Left ventricle myocardium inferior (tissue), 1 donor: ENCODE data around the gene ANKZF1. TPM values are rescaled to one million over a fixed set of nuclear protein-coding genes. Genes with fewer than 3 reads are reported as not detected.

ENCODE experiments used
- DNase-seq: peaks from one replicate; pipeline ENCODE4 v3.0.0-alpha.2; 2020
- H3K27ac ChIP-seq: fragments of 200-600 bp; replicated peaks from 2 replicates; pipeline ENCODE4 v1.8.0; 2021
- H3K27me3 ChIP-seq: fragments of 200-600 bp; 2 replicates; pipeline ENCODE4 v1.8.0; 2021; ENCODE audit warnings: low read depth
- H3K36me3 ChIP-seq: fragments of 200-600 bp; 2 replicates; pipeline ENCODE4 v1.8.0; 2021
- H3K4me1 ChIP-seq: fragments of 200-600 bp; 2 replicates; pipeline ENCODE4 v1.8.0; 2021
- H3K4me3 ChIP-seq: fragments of 200-600 bp; 2 replicates; pipeline ENCODE4 v1.8.0; 2021; ENCODE audit warnings: mild to moderate bottlenecking, moderate library complexity
- H3K9me3 ChIP-seq: fragments of 200-600 bp; replicated peaks from 2 replicates; pipeline ENCODE4 v1.8.0; 2021
- intact Hi-C: fragments of 100-400 bp; cut with micrococcal nuclease; formaldehyde crosslinking; loops from one replicate; pipeline ENCODE4 v1.11.0; 2022
- total RNA-seq: library from RNA; stranded (reverse); fragmentation: NEBNext Ultra II Directional; extraction: Animal tissue kit (Norgen Biotek cat#: 25700); gene quantifications from one replicate; pipeline ENCODE4 v1.2.1, GENCODE V29; 2021
- TF ChIP-seq, protein P1 (sequence below): fragments of 200-600 bp; IDR thresholded peaks from 2 replicates; pipeline ENCODE4 v1.8.0; 2021; ENCODE audit warnings: antibody characterized with exemption, mild to moderate bottlenecking, borderline replicate concordance
- donor health status: DM: no; HTN: yes; CAD: no; lungs with severe emphysema.

Gene ANKZF1
- total RNA-seq, 1 donor from 2014 or later = 29.8 TPM

DNA sequence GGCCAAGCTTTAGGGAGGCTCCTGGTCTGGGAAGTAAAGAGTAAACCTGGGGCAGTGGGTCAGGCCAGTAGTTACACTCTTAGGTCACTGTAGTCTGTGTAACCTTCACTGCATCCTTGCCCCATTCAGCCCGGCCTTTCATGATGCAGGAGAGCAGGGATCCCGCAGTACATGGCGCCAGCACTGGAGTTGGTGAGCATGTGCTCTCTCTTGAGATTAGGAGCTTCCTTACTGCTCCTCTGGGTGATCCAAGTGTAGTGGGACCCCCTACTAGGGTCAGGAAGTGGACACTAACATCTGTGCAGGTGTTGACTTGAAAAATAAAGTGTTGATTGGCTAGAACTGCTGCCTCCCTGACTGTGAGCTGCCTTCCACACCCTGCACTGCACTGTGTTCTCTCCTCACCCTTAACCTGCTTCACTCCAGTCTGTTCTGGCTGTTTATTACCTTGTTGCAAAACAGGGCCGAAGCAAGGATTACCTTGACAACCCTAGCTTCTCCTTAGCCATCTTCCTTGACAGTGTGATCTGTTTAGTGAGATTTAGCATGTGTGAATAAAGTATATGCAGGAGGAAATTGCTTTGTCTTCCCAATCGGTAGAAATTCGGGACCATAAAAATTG, 46.3 kb upstream of the ANKZF1 start:
- no peak overlapping the region for H3K27ac ChIP-seq
- intact Hi-C loops = no loop called here
- peaks cover 49% of the 10 kb centered on the region for H3K36me3 ChIP-seq
- H3K9me3 ChIP-seq = no peaks in the 10 kb centered on the region
- H3K4me1 ChIP-seq = peaks cover 19% of the 10 kb centered on the region
- TF ChIP-seq, protein P1, sequence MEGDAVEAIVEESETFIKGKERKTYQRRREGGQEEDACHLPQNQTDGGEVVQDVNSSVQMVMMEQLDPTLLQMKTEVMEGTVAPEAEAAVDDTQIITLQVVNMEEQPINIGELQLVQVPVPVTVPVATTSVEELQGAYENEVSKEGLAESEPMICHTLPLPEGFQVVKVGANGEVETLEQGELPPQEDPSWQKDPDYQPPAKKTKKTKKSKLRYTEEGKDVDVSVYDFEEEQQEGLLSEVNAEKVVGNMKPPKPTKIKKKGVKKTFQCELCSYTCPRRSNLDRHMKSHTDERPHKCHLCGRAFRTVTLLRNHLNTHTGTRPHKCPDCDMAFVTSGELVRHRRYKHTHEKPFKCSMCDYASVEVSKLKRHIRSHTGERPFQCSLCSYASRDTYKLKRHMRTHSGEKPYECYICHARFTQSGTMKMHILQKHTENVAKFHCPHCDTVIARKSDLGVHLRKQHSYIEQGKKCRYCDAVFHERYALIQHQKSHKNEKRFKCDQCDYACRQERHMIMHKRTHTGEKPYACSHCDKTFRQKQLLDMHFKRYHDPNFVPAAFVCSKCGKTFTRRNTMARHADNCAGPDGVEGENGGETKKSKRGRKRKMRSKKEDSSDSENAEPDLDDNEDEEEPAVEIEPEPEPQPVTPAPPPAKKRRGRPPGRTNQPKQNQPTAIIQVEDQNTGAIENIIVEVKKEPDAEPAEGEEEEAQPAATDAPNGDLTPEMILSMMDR = no peak
- no peak overlapping the region for H3K4me3 ChIP-seq
- H3K27me3 ChIP-seq = no peaks in the 10 kb centered on the region
- DNase-seq = no peak

DNA sequence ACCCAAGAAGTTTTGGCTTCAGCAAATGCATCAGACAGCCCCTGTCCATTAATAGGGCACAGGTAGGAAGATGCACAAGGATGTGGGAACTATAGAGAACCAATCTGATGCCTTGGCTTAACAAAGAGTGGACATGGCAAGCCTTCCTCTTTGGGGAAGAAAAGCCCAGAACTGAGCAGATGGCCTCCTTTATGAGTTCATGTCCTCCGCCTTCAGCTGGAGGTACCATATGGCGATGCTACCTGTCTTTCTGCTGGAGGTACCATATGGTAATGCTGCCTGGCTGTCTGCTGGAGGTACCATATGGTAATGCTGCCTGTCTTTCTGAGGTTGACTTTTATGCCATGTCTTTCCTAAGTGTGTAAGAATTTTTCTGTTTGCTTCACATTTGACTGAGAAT, 45.5 kb upstream of the ANKZF1 start:
- H3K27me3 ChIP-seq = no peaks in the 10 kb centered on the region
- H3K36me3 ChIP-seq = peaks cover 49% of the 10 kb centered on the region
- H3K27ac ChIP-seq = no peak overlapping the region
- DNase-seq = no peak
- H3K9me3 ChIP-seq = no peaks in the 10 kb centered on the region
- H3K4me1 ChIP-seq = peaks cover 10% of the 10 kb centered on the region
- intact Hi-C loops = no loop called here
- TF ChIP-seq, protein P1 = no peak
- no peak overlapping the region for H3K4me3 ChIP-seq

DNA sequence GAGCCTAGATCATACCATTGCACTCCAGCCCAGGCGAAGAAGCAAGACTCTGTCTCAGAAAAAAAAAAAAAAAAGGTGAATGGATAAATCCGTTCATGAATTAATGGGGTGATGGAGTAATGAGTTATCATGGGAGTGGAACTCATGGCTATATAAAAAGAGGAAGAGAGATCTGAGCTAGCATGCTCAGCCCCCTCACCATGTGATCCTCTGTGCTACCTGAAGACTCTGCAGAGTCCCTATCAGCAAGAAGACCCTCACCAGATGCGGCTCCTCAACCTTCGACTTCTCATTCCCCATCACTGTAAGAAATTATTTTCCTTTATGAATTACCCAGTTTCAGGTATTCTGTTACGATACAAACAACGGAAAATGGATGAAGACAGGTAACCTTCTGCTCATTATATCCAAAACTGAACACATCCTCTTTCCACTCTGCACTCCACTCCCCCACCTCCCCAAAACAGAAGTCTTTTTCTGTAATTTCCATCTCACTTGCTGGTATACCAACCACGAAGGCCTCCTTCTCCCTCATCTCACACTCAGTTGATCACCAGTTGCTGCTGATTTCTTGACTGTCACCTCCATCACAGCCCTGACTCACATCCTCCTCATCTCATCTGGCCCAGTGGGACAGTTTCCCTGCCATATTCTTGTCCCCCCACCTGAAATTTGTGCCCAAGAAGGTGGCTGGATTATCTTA, 42.7 kb upstream of the ANKZF1 start:
- H3K27me3 ChIP-seq = no peaks in the 10 kb centered on the region
- intact Hi-C loops = no loop called here
- peaks cover 25% of the 10 kb centered on the region for H3K36me3 ChIP-seq
- H3K9me3 ChIP-seq = no peaks in the 10 kb centered on the region
- no peak for DNase-seq
- no peak overlapping the region for H3K4me3 ChIP-seq
- TF ChIP-seq, protein P1 = no peak
- no peak overlapping the region for H3K27ac ChIP-seq
- no peaks in the 10 kb centered on the region for H3K4me1 ChIP-seq

DNA sequence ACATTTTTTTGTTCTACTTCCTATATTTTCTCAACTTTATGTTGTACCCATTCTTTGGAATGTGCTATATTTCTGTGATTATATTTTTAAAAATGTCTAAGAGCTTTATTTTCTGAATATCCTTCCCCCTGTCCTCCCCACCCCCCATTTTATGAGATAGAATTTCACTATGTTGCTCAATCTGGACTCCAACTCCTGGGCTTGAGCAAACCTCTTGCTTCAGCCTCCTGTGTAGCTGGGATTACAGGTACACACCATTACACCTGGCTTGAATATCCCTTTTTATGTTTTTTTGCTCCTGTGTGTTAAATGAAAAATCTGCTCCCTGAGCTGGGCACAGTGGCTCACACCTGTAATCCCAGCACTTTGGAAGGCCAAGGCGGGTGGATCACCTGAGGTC, 32.2 kb upstream of the ANKZF1 start:
- TF ChIP-seq, protein P1 = no peak
- H3K27me3 ChIP-seq = peaks cover 30% of the 10 kb centered on the region
- no peaks in the 10 kb centered on the region for H3K36me3 ChIP-seq
- intact Hi-C loops = no loop called here
- H3K4me3 ChIP-seq = no peak overlapping the region
- no peaks in the 10 kb centered on the region for H3K9me3 ChIP-seq
- DNase-seq = no peak
- no peaks in the 10 kb centered on the region for H3K4me1 ChIP-seq
- no peak overlapping the region for H3K27ac ChIP-seq

DNA sequence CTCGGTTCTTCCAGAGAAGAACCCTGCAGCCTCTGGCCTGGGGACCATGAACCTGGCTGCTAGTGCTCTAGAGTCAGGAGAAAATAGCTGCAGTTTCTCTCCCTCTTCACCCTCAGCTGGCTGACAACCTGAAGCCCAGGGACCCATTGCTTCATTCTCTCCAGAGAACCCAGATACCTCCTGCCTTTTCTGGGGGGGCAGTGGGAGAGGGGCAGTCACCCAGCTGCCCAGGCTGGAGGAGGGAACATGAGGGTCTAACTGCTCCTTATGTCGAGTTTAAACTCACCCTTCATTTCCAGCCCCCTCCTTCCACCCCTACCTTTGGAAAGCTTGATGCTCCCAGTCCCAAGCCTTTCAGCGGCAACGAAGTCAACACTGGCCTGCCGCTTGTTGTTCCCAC, 30.6 kb upstream of the ANKZF1 start:
- Histone ChIP-seq H3K27ac (no peak overlapping the region), H3K36me3 (no peaks in the 10 kb centered on the region), H3K4me3 (no peak overlapping the region), H3K4me1 (no peaks in the 10 kb centered on the region), H3K9me3 (no peaks in the 10 kb centered on the region), H3K27me3 (peaks cover 30% of the 10 kb centered on the region)
- DNase-seq = no peak
- TF ChIP-seq, protein P1 = no peak
- intact Hi-C loops = no loop called here
